K562 (cell line): Measurements from ENCODE around the gene GARNL3. TPM values are rescaled to one million over a fixed set of nuclear protein-coding genes. Genes with fewer than 3 reads are reported as not detected.

Experiments
- BHLHE40 ChIP-seq: IDR thresholded peaks from 2 replicates; pipeline ENCODE4 v1.6.1; 2011; ENCODE audit warnings: low read length, improper control_type of control experiment
- CBFA2T2 ChIP-seq: fragments of 450-650 bp; conservative IDR thresholded peaks from 2 replicates; pipeline ENCODE4 v1.6.1; 2017; ENCODE audit warnings: mild to moderate bottlenecking
- ETV5 ChIP-seq: sonication (generic); formaldehyde crosslinking; IDR thresholded peaks from 2 replicates; pipeline ENCODE4 v1.4.0; 2020; ENCODE audit warnings: low read depth, mild to moderate bottlenecking, missing genetic modification reagents
- GATAD2A ChIP-seq: fragments of 450-650 bp; IDR thresholded peaks from 2 replicates; pipeline ENCODE4 v1.6.1; 2017
- GATAD2B ChIP-seq: fragments of 450-650 bp; IDR thresholded peaks from 2 replicates; pipeline ENCODE4 v1.6.1; 2017; ENCODE audit warnings: mild to moderate bottlenecking, borderline replicate concordance
- HOXB6 ChIP-seq: fragments of 250-450 bp; sonication (Bioruptor Pico); IDR thresholded peaks from 2 replicates; pipeline ENCODE4 v1.5.1; 2022; ENCODE audit warnings: mild to moderate bottlenecking, borderline replicate concordance
- IRF2 ChIP-seq: sonication (generic); formaldehyde crosslinking; IDR thresholded peaks from 2 replicates; pipeline ENCODE4 v1.8.1; 2022; ENCODE audit warnings: mild to moderate bottlenecking, missing genetic modification reagents
- JUND ChIP-seq, 2 experiments: IDR thresholded peaks; 2 replicates in 1 of 2; 3 replicates in 1 of 2; pipeline ENCODE4 v1.6.1; 2011; ENCODE audit warnings: borderline replicate concordance in 2 of 2, low read depth in 2 of 2, low read length in 2 of 2, improper control_type of control experiment in 1 of 2, missing biosample characterization in 1 of 2, missing genetic modification characterization in 1 of 2, missing genetic modification reagents in 1 of 2
- MXI1 ChIP-seq: IDR thresholded peaks from 2 replicates; pipeline ENCODE4 v1.6.1; 2011; ENCODE audit warnings: low read depth, mild to moderate bottlenecking, improper control_type of control experiment, low read length
- NFIC ChIP-seq: fragments of 450-650 bp; IDR thresholded peaks from 2 replicates; pipeline ENCODE4 v1.6.1; 2017; ENCODE audit warnings: mild to moderate bottlenecking, inconsistent platforms
- PCBP1 ChIP-seq: fragments of 200-400 bp; formaldehyde crosslinking; IDR thresholded peaks from 2 replicates; pipeline ENCODE4 v1.6.1; 2018; ENCODE audit warnings: mild to moderate bottlenecking, low read depth, low read length; ENCODE audit not compliant: poor library complexity, severe bottlenecking
- POLR3A ChIP-seq: IDR thresholded peaks from 2 replicates; pipeline ENCODE4 v1.6.1; 2011; ENCODE audit warnings: borderline replicate concordance, mild to moderate bottlenecking, moderate library complexity; ENCODE audit not compliant: insufficient read length, insufficient read depth; ENCODE audit errors: extremely low read depth
- RBM25 ChIP-seq: fragments of 200-400 bp; formaldehyde crosslinking; IDR thresholded peaks from 2 replicates; pipeline ENCODE4 v1.6.1; 2018; ENCODE audit warnings: low read length, low read depth, moderate library complexity; ENCODE audit not compliant: severe bottlenecking
- TCF7L2 ChIP-seq: fragments of 150-350 bp; IDR thresholded peaks from 2 replicates; pipeline ENCODE4 v1.6.1; 2016; ENCODE audit warnings: low read depth, mild to moderate bottlenecking, low read length, moderate library complexity
- ZNF124 ChIP-seq: sonication (generic); formaldehyde crosslinking; IDR thresholded peaks from 2 replicates; pipeline ENCODE4 v1.8.1; 2022; ENCODE audit warnings: missing genetic modification reagents
- ZNF134 ChIP-seq: fragments of 250-450 bp; sonication (Bioruptor Pico); conservative IDR thresholded peaks from 2 replicates; pipeline ENCODE4 v1.4.0; 2020
- ZNF354B ChIP-seq: fragments of 250-450 bp; sonication (Bioruptor Pico); IDR thresholded peaks from 2 replicates; pipeline ENCODE4 v1.4.0; 2020
- ZNF551 ChIP-seq: fragments of 250-450 bp; sonication (Bioruptor Pico); IDR thresholded peaks from 2 replicates; pipeline ENCODE4 v1.5.0; 2021; ENCODE audit warnings: mild to moderate bottlenecking, moderate library complexity
- ZNF589 ChIP-seq: fragments of 200-800 bp; sonication (Bioruptor generic); IDR thresholded peaks from 2 replicates; pipeline ENCODE4 v1.6.1; 2016; ENCODE audit warnings: low read depth, missing genetic modification characterization, missing compliant biosample characterization
- ZNF76 ChIP-seq: fragments of 250-450 bp; sonication (Bioruptor Pico); IDR thresholded peaks from 2 replicates; pipeline ENCODE4 v1.4.0; 2020; ENCODE audit warnings: mild to moderate bottlenecking, moderate library complexity, borderline replicate concordance
- ZNF785 ChIP-seq: fragments of 250-450 bp; sonication (Bioruptor Pico); IDR thresholded peaks from 2 replicates; pipeline ENCODE4 v1.4.0; 2020; ENCODE audit warnings: mild to moderate bottlenecking
- polyA plus RNA-seq, 8 experiments: library from polyadenylated mRNA; depleted of rRNA in 4 of 8; stranded (reverse) in 5 of 8; unstranded in 3 of 8; fragments of >200 nt; fragmentation: Nextera tagmentation in 2 of 8; fragmentation: Illumina TruSeq in 1 of 8; extraction: Ambion mirVana in 2 of 8; extraction: Trizol in 1 of 8; gene quantifications; 2 replicates each; pipeline versions ENCODE4 v1.2.1 to v1.2.3, GENCODE V29; 2011 to 2014; ENCODE audit warnings: inconsistent platforms in 1 of 8, missing spikeins in 1 of 8
- total RNA-seq, 7 experiments: library from RNA; depleted of rRNA in 6 of 7; stranded (reverse); fragments of >200 nt in 6 of 7; fragmentation: Illumina TruSeq in 2 of 7; extraction: Trizol in 2 of 7; gene quantifications; 2 replicates each; pipeline versions ENCODE4 v1.2.1 to v1.2.3, GENCODE V29; 2011 to 2021; ENCODE audit warnings: low replicate concordance in 1 of 7
- TF ChIP-seq, protein P1 (sequence below): sonication (generic); formaldehyde crosslinking; IDR thresholded peaks from 2 replicates; pipeline ENCODE4 v1.8.1; 2023; ENCODE audit warnings: mild to moderate bottlenecking, missing genetic modification reagents
- TF ChIP-seq, protein P2 (sequence below): IDR thresholded peaks from 3 replicates; pipeline ENCODE4 v1.6.1; 2011; ENCODE audit warnings: borderline replicate concordance, mild to moderate bottlenecking; ENCODE audit not compliant: insufficient read length, insufficient read depth
- TF ChIP-seq, protein P3 (sequence below), 2 experiments: fragments of 450-650 bp in 1 of 2; IDR thresholded peaks; 2 replicates each; pipeline ENCODE4 v1.6.1; 2011 to 2017; ENCODE audit warnings: low read depth in 2 of 2, antibody characterized with exemption in 1 of 2, borderline replicate concordance in 1 of 2, low read length in 1 of 2, mild to moderate bottlenecking in 1 of 2, mixed read lengths in 1 of 2; ENCODE audit not compliant: control insufficient read depth in 1 of 2

The GARNL3 gene
- total and polyA plus RNA-seq, 9 of the 15 experiments (the other 6 are each of a cell fraction or from before 2014, with no cell fraction given) = 0.35 to 2.7 (median 1.6) TPM

DNA sequence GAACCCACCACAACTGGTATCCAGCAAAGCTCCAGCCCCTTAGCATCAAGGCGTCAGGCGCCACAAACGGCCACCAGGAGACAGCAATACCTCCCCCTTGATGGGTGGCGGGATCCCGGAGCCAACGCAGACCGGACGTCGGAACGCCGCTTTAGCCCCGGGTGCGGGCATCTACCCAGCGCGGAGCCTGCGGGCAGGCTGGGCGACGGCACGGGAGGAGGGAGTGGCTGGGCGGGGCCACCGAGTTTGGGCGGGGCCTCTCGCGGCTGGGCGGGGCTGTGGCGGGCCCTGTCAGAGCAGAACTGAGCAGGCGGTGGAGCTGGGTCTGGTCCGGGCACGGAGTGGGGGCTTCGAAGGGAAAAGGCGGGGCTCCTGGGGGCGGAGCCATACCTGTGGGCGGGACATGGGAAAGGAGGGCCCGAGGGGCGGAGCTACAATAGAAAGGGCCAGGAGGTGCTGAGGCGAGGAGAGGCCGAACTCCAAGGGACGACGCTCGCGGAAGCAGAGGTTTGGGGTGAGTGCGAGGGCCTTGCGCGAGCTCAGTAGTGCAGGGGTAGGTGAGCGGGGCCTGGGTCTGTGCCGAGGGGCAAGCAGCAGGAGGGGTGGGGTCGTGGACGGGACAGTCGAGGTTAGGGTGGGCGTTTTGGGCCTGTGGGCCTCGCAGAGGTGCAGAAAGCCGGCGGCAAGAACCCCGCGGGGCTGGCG, 40.2 kb upstream of the GARNL3 start (continued):
- TF ChIP-seq, protein P1, sequence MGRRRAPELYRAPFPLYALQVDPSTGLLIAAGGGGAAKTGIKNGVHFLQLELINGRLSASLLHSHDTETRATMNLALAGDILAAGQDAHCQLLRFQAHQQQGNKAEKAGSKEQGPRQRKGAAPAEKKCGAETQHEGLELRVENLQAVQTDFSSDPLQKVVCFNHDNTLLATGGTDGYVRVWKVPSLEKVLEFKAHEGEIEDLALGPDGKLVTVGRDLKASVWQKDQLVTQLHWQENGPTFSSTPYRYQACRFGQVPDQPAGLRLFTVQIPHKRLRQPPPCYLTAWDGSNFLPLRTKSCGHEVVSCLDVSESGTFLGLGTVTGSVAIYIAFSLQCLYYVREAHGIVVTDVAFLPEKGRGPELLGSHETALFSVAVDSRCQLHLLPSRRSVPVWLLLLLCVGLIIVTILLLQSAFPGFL (CRISPR knock-in tag) = no peak
- TF ChIP-seq ZNF785 (CRISPR knock-in tag) (no peak), ZNF354B (CRISPR knock-in tag) (no peak), JUND (IDR thresholded peaks at IDR 0.05; ENCODE audit: borderline replicate concordance, low read depth, low read length) (no peak), JUND (tag; IDR thresholded peaks at IDR 0.05; ENCODE audit: borderline replicate concordance, low read depth, low read length) (no peak), NFIC (no peak), POLR3A (no peak), ZNF76 (CRISPR knock-in tag) (no peak), ZNF551 (CRISPR knock-in tag) (no peak), GATAD2B (no peak), ETV5 (no peak), HOXB6 (CRISPR knock-in tag) (no peak), RBM25 (no peak), MXI1 (no peak), CBFA2T2 (no peak), PCBP1 (no peak), TCF7L2 (no peak), GATAD2A (no peak), ZNF589 (CRISPR knock-in tag) (no peak), IRF2 (CRISPR knock-in tag) (no peak), BHLHE40 (peak; percentile 78), ZNF124 (CRISPR knock-in tag) (no peak), ZNF134 (no peak)
- TF ChIP-seq, protein P2, sequence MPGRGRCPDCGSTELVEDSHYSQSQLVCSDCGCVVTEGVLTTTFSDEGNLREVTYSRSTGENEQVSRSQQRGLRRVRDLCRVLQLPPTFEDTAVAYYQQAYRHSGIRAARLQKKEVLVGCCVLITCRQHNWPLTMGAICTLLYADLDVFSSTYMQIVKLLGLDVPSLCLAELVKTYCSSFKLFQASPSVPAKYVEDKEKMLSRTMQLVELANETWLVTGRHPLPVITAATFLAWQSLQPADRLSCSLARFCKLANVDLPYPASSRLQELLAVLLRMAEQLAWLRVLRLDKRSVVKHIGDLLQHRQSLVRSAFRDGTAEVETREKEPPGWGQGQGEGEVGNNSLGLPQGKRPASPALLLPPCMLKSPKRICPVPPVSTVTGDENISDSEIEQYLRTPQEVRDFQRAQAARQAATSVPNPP = no peak
- TF ChIP-seq, protein P3, sequence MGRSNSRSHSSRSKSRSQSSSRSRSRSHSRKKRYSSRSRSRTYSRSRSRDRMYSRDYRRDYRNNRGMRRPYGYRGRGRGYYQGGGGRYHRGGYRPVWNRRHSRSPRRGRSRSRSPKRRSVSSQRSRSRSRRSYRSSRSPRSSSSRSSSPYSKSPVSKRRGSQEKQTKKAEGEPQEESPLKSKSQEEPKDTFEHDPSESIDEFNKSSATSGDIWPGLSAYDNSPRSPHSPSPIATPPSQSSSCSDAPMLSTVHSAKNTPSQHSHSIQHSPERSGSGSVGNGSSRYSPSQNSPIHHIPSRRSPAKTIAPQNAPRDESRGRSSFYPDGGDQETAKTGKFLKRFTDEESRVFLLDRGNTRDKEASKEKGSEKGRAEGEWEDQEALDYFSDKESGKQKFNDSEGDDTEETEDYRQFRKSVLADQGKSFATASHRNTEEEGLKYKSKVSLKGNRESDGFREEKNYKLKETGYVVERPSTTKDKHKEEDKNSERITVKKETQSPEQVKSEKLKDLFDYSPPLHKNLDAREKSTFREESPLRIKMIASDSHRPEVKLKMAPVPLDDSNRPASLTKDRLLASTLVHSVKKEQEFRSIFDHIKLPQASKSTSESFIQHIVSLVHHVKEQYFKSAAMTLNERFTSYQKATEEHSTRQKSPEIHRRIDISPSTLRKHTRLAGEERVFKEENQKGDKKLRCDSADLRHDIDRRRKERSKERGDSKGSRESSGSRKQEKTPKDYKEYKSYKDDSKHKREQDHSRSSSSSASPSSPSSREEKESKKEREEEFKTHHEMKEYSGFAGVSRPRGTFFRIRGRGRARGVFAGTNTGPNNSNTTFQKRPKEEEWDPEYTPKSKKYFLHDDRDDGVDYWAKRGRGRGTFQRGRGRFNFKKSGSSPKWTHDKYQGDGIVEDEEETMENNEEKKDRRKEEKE (IDR thresholded peaks at IDR 0.05; ENCODE audit: borderline replicate concordance in 1 of 2, control insufficient read depth in 1 of 2, low read depth in 2 of 2, low read length in 1 of 2) = no peak
